HepG2 (cell line): ENCODE data around the gene EEF1AKMT1. TPM values are rescaled to one million over a fixed set of nuclear protein-coding genes. Genes with fewer than 3 reads are reported as not detected.

ENCODE experiments used
- AGO2 ChIP-seq: fragments of 200-400 bp; formaldehyde crosslinking; optimal IDR thresholded peaks from 2 replicates; pipeline ENCODE3; 2017; ENCODE audit warnings: mild to moderate bottlenecking, low read depth, low read length, moderate library complexity
- ASH2L ChIP-seq: fragments of 300-600, 200-600 bp; sonication (generic); IDR thresholded peaks from 2 replicates; pipeline ENCODE4 v1.7.0; 2017; ENCODE audit warnings: low read depth, mild to moderate bottlenecking, moderate library complexity, mixed read lengths, low read length; ENCODE audit not compliant: insufficient read length
- EHMT2 ChIP-seq: fragments of 200-600 bp; sonication (generic); IDR thresholded peaks from 2 replicates; pipeline ENCODE4 v1.7.0; 2017; ENCODE audit warnings: antibody characterized with exemption, low read depth, low read length, borderline replicate concordance
- KLF6 ChIP-seq: IDR thresholded peaks from 2 replicates; pipeline ENCODE4 v1.8.0; 2016; ENCODE audit warnings: missing biosample characterization, missing genetic modification reagents
- KMT2B ChIP-seq: IDR thresholded peaks from 2 replicates; pipeline ENCODE4 v1.6.1; 2016; ENCODE audit warnings: missing genetic modification reagents, missing compliant biosample characterization
- NFATC3 ChIP-seq: sonication (generic); formaldehyde crosslinking; IDR thresholded peaks from 2 replicates; pipeline ENCODE4 v1.5.1; 2020; ENCODE audit warnings: mild to moderate bottlenecking, missing genetic modification reagents
- NRL ChIP-seq: sonication (generic); formaldehyde crosslinking; IDR thresholded peaks from 2 replicates; pipeline ENCODE4 v1.5.0; 2020; ENCODE audit warnings: missing genetic modification reagents, mild to moderate bottlenecking, moderate library complexity, borderline replicate concordance
- PCBP2 ChIP-seq: fragments of 200-400 bp; formaldehyde crosslinking; optimal IDR thresholded peaks from 2 replicates; pipeline ENCODE3; 2018; ENCODE audit warnings: low read length, low read depth; ENCODE audit not compliant: poor library complexity, severe bottlenecking
- PHF8 ChIP-seq: sonication (generic); formaldehyde crosslinking; IDR thresholded peaks from 2 replicates; pipeline ENCODE4 v1.5.0; 2020; ENCODE audit warnings: missing genetic modification reagents
- SAP130 ChIP-seq: IDR thresholded peaks from 2 replicates; pipeline ENCODE4 v1.6.1; 2016; ENCODE audit warnings: low read depth
- SMAD3 ChIP-seq: sonication (generic); formaldehyde crosslinking; IDR thresholded peaks from 2 replicates; pipeline ENCODE4 v1.4.0; 2020; ENCODE audit warnings: missing genetic modification reagents
- ZNF432 ChIP-seq: sonication (generic); formaldehyde crosslinking; IDR thresholded peaks from 2 replicates; pipeline ENCODE4 v1.5.0; 2020; ENCODE audit warnings: missing genetic modification reagents, mild to moderate bottlenecking, borderline replicate concordance
- ZNF451 ChIP-seq: sonication (generic); formaldehyde crosslinking; IDR thresholded peaks from 2 replicates; pipeline ENCODE4 v1.5.0; 2020; ENCODE audit warnings: mild to moderate bottlenecking, missing genetic modification reagents
- ZNF619 ChIP-seq: sonication (generic); formaldehyde crosslinking; IDR thresholded peaks from 2 replicates; pipeline ENCODE4 v1.4.0; 2020; ENCODE audit warnings: mild to moderate bottlenecking, missing genetic modification reagents
- ZNF724P ChIP-seq: sonication (generic); formaldehyde crosslinking; IDR thresholded peaks from 2 replicates; pipeline ENCODE4 v1.8.0; 2022; ENCODE audit warnings: missing genetic modification reagents, borderline replicate concordance
- ZNF737 ChIP-seq: sonication (generic); formaldehyde crosslinking; IDR thresholded peaks from 2 replicates; pipeline ENCODE4 v1.5.0; 2020; ENCODE audit warnings: missing genetic modification reagents, mild to moderate bottlenecking, borderline replicate concordance
- ZNF766 ChIP-seq: sonication (generic); formaldehyde crosslinking; IDR thresholded peaks from 2 replicates; pipeline ENCODE4 v1.5.0; 2020; ENCODE audit warnings: missing genetic modification reagents, borderline replicate concordance
- polyA plus RNA-seq, 8 experiments: library from polyadenylated mRNA; depleted of rRNA in 3 of 8; stranded (reverse) in 7 of 8; unstranded in 1 of 8; fragments of >200 nt; fragmentation: Illumina TruSeq in 4 of 8; extraction: Trizol in 4 of 8; gene quantifications; 2 replicates each; pipeline versions ENCODE4 v1.2.1 to v1.2.3, GENCODE V29; 2011 to 2016; ENCODE audit warnings: low read depth in 4 of 8, missing spikeins in 1 of 8, mixed read lengths in 1 of 8; ENCODE audit not compliant: insufficient read depth in 1 of 8
- total RNA-seq, 5 experiments: library from RNA; depleted of rRNA; stranded (reverse); fragments of >200 nt; fragmentation: Illumina TruSeq; extraction: Trizol; gene quantifications; 2 replicates each; pipeline ENCODE4 v1.2.3, GENCODE V29; 2016; ENCODE audit warnings: low read depth in 1 of 5
- TF ChIP-seq, protein P1 (sequence below): sonication (generic); formaldehyde crosslinking; IDR thresholded peaks from 2 replicates; pipeline ENCODE4 v1.5.1; 2020; ENCODE audit warnings: mild to moderate bottlenecking, missing genetic modification reagents
- TF ChIP-seq, protein P2 (sequence below): sonication (generic); formaldehyde crosslinking; IDR thresholded peaks from 2 replicates; pipeline ENCODE4 v1.5.0; 2020; ENCODE audit warnings: mild to moderate bottlenecking, missing genetic modification reagents
- TF ChIP-seq, protein P3 (sequence below): sonication (generic); formaldehyde crosslinking; conservative IDR thresholded peaks from 2 replicates; pipeline ENCODE4 v1.8.0; 2022; ENCODE audit warnings: mild to moderate bottlenecking, moderate library complexity, missing genetic modification reagents

Gene EEF1AKMT1
- total and polyA plus RNA-seq, 2 of the 13 experiments (the other 11 are each of a cell fraction or from before 2014, with no cell fraction given) = 6.0 to 16.1 TPM

DNA sequence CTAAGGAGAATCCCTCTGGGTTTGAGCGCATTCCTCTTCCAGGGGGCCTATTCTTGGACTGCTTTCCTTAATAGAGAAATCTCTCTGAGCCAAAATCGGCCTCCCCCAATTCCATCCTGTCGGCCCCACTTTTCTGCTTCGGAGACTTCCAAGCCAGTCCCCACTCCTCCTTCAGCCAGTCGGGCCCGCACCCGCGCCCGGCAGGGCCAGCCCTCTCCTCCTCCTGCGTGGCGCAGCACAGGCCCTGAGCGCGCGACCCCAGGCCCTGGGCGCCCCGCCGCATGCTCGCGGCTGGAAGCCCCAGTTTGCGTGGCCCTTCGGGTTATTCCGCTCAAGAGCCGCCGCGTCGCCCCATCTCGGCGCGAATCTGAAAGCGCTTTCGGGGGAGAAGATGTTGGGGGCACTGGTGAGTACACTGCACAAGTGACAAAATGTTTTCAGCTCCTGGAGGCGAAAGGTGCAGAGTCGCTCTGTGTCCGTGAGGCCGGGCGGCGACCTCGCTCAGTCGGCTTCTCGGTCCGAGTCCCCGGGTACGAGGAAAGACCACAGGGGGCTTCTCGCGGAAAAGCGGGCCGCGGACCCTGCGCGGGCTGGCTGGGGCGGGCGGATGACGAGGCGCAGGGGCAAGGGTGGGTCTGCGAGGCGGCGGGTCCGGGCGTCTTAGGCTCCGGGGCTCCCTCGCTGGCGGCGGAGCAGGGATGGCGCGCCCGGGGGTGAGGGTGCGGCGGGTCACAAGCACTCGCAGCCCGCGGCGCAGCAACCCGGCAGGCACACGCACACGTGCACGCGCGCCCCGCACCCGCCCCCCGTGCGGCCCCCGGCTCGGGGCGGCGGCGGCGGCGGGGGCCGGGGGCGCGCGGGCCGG lies 70.6 kb downstream of the EEF1AKMT1 start, which contains the start of gene IL17D (continued):
- TF ChIP-seq ZNF766 (CRISPR knock-in tag) (no peak), SMAD3 (CRISPR knock-in tag) (no peak), KLF6 (CRISPR knock-in tag) (0 out of 2 replicates have a peak, but pooled peaks have one; percentile 22), NFATC3 (CRISPR knock-in tag) (no peak), ZNF619 (CRISPR knock-in tag) (0 out of 2 replicates have a peak, but pooled peaks have one; percentile 39), ZNF451 (CRISPR knock-in tag) (no peak), KMT2B (0 out of 2 replicates have a peak, but pooled peaks have one; percentile 43), SAP130 (CRISPR knock-in tag) (peak; percentile 31), ASH2L (peak; percentile 48), EHMT2 (no peak), PCBP2 (no peak), ZNF724P (CRISPR knock-in tag) (peak; percentile 51; the same call in 1 of the 2 replicates), ZNF737 (CRISPR knock-in tag) (0 out of 2 replicates have a peak, but pooled peaks have one; percentile 60), NRL (peak; percentile 71; the same call in 1 of the 2 replicates), ZNF432 (no peak), AGO2 (peak; percentile 70), PHF8 (CRISPR knock-in tag) (peak; percentile 74)
- TF ChIP-seq, protein P1, sequence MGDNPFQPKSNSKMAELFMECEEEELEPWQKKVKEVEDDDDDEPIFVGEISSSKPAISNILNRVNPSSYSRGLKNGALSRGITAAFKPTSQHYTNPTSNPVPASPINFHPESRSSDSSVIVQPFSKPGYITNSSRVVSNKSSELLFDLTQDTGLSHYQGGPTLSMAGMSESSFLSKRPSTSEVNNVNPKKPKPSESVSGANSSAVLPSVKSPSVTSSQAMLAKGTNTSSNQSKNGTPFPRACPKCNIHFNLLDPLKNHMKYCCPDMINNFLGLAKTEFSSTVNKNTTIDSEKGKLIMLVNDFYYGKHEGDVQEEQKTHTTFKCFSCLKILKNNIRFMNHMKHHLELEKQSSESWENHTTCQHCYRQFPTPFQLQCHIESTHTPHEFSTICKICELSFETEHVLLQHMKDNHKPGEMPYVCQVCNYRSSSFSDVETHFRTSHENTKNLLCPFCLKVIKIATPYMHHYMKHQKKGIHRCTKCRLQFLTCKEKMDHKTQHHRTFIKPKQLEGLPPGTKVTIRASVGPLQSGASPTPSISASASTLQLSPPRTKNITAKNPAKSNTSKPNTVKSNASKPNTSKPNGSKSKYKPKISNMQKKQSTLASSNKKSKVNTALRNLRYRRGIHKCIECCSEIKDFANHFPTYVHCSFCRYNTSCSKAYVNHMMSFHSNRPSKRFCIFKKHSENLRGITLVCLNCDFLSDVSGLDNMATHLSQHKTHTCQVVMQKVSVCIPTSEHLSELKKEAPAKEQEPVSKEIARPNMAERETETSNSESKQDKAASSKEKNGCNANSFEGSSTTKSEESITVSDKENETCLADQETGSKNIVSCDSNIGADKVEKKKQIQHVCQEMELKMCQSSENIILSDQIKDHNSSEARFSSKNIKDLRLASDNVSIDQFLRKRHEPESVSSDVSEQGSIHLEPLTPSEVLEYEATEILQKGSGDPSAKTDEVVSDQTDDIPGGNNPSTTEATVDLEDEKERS (CRISPR knock-in tag) = no peak
- TF ChIP-seq, protein P2, sequence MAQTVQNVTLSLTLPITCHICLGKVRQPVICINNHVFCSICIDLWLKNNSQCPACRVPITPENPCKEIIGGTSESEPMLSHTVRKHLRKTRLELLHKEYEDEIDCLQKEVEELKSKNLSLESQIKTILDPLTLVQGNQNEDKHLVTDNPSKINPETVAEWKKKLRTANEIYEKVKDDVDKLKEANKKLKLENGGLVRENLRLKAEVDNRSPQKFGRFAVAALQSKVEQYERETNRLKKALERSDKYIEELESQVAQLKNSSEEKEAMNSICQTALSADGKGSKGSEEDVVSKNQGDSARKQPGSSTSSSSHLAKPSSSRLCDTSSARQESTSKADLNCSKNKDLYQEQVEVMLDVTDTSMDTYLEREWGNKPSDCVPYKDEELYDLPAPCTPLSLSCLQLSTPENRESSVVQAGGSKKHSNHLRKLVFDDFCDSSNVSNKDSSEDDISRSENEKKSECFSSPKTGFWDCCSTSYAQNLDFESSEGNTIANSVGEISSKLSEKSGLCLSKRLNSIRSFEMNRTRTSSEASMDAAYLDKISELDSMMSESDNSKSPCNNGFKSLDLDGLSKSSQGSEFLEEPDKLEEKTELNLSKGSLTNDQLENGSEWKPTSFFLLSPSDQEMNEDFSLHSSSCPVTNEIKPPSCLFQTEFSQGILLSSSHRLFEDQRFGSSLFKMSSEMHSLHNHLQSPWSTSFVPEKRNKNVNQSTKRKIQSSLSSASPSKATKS (CRISPR knock-in tag) = no peak
- TF ChIP-seq, protein P3, sequence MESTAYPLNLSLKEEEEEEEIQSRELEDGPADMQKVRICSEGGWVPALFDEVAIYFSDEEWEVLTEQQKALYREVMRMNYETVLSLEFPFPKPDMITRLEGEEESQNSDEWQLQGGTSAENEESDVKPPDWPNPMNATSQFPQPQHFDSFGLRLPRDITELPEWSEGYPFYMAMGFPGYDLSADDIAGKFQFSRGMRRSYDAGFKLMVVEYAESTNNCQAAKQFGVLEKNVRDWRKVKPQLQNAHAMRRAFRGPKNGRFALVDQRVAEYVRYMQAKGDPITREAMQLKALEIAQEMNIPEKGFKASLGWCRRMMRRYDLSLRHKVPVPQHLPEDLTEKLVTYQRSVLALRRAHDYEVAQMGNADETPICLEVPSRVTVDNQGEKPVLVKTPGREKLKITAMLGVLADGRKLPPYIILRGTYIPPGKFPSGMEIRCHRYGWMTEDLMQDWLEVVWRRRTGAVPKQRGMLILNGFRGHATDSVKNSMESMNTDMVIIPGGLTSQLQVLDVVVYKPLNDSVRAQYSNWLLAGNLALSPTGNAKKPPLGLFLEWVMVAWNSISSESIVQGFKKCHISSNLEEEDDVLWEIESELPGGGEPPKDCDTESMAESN = peak; percentile 29; the same call in 1 of the 2 replicates
